ENCODE measurements around the gene CPD.

GRCh38 chr17:30380643-30381339, 2.1 kb downstream of the CPD start:
- no peak for TF ChIP-seq POLR2A (IDR thresholded peaks at IDR 0.05; ENCODE audit: low read depth, low read length)
- no peak for TF ChIP-seq POLR2AphosphoS5 (IDR thresholded peaks at IDR 0.05; ENCODE audit: low read depth, low read length)
- no peak for TF ChIP-seq TAF1 (IDR thresholded peaks at IDR 0.05; ENCODE audit: borderline replicate concordance, low read depth, low read length)
